GM18505 (cell line): ENCODE measurements around the gene CNTNAP3.
"Not testable (repeated sequence)": the region's sequence is repeated elsewhere in the genome, so short reads cannot be mapped to it uniquely, and the experiment has no call there.

Experiments used
- ATAC-seq: cut with Tn5 transposase; IDR thresholded peaks from one replicate; pipeline ENCODE4 v1.9.1; 2021; ENCODE audit not compliant: unreplicated experiment

The CNTNAP3 gene

DNA sequence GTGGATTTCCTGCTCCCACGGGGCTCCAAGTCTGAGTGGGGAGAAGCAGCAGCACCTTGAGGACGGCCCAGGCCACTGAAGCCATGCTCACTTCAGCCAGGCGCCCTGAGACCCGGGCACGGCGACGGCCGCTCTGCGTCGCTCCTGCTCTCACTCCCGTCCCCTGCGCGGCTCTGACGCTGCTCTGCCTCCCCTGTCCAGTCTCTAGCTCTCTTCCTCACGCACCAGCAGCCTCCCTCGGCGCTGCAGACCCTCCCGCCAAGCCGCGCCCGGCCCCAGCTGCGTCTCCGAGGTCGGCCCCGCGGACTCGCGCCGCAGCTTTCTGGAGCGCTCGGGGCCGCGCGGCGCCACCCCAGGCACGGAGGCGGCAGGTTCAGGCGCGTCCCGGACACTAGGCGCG, at the start of gene CNTNAP3:
TSS of gene CNTNAP3 (minus strand) at position 188 of the 400 bp plus-strand sequence. CDS start at position 85, 103 bp downstream.
- ATAC-seq: not testable (repeated sequence)

DNA sequence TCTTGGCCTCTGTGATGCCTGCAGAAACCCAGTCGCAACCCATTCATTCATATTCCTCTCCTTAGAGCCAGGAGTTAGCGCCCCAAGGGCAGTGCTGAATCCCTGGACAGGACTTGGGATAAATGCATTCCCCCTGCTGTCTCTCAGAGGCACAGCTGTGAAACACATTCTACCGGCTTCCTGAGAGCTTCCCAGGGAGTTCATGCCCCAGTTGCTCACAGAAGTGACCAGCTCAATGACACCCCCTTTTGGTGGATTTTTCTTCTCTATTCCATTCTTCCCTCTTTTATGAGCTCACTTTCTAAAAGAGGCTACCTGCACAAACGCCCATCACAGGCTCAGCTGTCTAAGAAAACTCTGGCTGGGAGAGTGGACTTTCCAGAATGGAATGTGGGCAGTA, 8.0 kb downstream of the CNTNAP3 start:
- ATAC-seq: not testable (repeated sequence)

- not testable (repeated sequence) for ATAC-seq
Observed at GRCh38 chr9:39242513-39242912, 45.5 kb downstream of the CNTNAP3 start.

DNA sequence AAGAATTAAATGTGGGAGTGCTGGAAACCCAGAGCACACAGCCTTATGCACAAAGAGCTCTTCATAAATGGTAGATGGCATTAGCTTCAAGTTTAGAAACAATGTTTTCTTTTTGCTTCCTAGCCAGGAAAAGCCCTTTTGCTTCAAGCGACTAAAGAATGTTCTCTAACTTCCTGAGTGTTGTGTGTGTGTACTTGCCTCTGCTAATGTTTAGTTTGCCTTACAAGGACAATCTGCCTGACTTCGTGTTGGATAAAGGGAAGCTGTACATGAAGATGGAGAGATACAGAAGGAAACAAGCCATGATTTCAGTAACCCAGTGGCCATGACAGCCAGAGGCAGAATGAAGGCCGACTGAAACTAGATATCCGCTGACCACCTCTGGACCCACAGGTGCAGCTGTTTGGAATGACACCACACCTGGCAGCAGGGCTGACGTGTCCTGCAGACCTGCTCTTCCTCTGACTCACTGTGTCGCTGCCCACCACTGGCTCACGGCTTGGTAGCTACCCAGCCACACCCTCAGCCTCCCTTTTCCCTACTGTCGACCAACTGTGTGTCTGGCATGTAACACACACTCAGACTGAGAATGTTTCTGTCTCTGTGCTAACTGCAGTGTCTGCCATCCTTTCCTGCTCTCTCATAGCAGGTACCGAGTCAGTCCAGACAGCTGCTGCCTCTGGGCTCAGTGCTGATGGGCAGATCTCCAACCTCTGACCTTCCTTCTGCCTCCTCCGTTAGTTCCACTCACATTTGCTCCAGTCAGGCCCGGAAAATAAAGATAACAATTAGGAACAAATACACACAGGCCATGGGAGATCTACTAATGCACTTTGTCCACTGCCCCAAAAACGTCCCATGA, 55.6 kb downstream of the CNTNAP3 start:
- not testable (repeated sequence) for ATAC-seq

GRCh38 chr9:39215976-39216375, 72.0 kb downstream of the CNTNAP3 start:
- ATAC-seq: not testable (repeated sequence)

DNA sequence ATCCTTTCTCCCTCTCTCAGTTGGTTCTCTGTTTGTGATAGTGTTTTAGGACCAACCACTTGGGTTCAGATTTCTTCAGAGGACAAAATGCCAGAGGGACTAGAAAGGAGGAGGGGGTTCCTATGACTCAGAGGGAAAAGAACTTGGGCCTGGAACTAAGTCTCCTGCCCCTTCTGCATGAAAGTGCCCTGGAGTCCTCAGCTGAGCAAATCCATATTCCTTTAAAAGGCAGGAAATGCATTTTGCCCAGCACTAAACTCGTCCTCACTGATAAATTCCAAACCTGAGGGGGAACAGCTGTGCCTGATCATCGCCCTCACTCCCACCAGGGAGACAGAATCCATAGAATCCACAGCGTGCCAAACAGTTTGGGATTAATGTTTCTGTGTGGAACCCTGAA, 78.2 kb downstream of the CNTNAP3 start:
- ATAC-seq: not testable (repeated sequence)

DNA sequence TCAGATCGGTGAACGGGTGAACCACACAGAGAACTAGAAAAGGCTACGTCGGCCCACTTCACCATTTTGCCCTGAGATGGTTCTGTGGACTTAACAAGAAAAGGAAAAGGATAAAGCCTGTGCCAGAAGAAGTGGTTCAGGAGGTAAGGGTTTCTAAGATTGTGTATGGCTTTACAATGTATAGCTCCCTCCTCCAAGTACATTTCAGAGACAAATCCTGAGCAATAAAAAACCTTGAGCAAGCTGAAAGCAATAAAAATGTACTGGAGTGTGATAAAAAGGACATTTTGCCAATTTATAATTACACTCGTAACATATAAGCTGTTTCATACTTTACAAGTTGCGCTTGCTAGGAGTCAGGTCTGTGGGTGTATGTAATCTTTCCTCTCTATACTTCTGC, 81.3 kb downstream of the CNTNAP3 start:
- ATAC-seq: not testable (repeated sequence)

GRCh38 chr9:39205842-39206241, 82.1 kb downstream of the CNTNAP3 start:
- not testable (repeated sequence) for ATAC-seq

DNA sequence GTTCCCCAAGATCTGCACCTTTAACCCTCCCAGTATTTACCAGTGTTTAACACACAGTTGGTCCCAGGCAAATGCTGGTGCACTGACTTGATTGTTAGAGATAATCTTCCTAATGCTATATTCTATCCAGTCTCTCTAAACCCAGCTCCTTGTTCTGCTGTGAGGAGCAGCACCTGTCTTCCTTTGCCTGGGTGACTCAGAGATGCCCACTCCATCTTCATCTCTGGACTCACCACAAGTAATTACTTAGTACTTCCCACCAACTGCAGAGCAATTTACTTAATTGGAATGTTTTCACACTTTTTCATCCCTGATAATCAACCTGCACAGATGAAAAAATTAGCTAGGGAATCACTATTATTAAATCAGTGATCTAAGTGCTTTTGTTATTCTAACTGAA, 87.6 kb downstream of the CNTNAP3 start:
- ATAC-seq: not testable (repeated sequence)

- ATAC-seq: not testable (repeated sequence)
Observed at GRCh38 chr9:39198000-39198709, 89.8 kb downstream of the CNTNAP3 start.

DNA sequence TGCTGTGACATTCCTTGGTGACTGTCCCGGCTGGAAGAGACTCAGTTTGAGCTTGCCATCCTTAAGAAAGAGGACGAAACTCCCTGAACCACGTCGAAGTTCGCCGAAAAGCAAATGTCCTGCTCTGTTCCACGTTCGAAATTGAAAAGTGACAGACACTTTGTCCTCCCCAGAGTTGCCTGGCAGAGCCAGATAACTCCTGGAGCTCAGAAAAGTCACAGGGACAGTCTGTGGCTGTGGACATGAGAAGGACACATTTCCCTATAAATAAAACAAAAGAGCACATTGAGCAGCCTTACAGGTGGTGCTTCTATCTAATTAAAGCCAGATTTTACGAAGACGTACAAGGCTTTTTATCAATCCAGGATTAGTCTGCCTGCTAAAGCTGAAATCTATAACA, 116.6 kb downstream of the CNTNAP3 start:
- ATAC-seq: not testable (repeated sequence)

- not testable (repeated sequence) for ATAC-seq
Observed at GRCh38 chr9:39157714-39158113, 130.3 kb downstream of the CNTNAP3 start.

GRCh38 chr9:39132826-39133552, 155.0 kb downstream of the CNTNAP3 start:
- not testable (repeated sequence) for ATAC-seq

GRCh38 chr9:39121401-39121800, 166.6 kb downstream of the CNTNAP3 start:
- ATAC-seq: not testable (repeated sequence)

- not testable (repeated sequence) for ATAC-seq
Observed at GRCh38 chr9:39111746-39112145, 176.2 kb downstream of the CNTNAP3 start.
